CD14-positive monocyte (primary cell): Measurements from ENCODE around the gene MAP3K13. TPM values are rescaled to one million over a fixed set of nuclear protein-coding genes. Genes with fewer than 3 reads are reported as not detected.

Source experiments
- DNase-seq, 3 donors: peaks; one replicate each; pipeline ENCODE4 v3.0.0-alpha.2; 2011 to 2022
- H2AFZ ChIP-seq: 2 replicates; pipeline ENCODE4 v1.6.0; 2012; ENCODE audit warnings: mild to moderate bottlenecking, low read depth, low read length, inconsistent platforms; ENCODE audit not compliant: insufficient read depth, poor library complexity, severe bottlenecking
- H3K27ac ChIP-seq, 2 donors: 1 replicate in 1 of 2; 2 replicates in 1 of 2; pipeline ENCODE4 v1.5.1; 2012 to 2013; ENCODE audit warnings: low read length in 2 of 2, control low read depth in 1 of 2, inconsistent platforms in 1 of 2, low read depth in 1 of 2, mild to moderate bottlenecking in 1 of 2
- H3K27me3 ChIP-seq, 2 donors: one replicate each; pipeline versions ENCODE4 v1.6.0 to v1.6.1; 2011 to 2013; ENCODE audit warnings: low read length in 2 of 2; ENCODE audit not compliant: control insufficient read depth in 2 of 2, insufficient read depth in 2 of 2
- H3K36me3 ChIP-seq, 2 donors: replicated peaks in 1 of 2; 1 replicate in 1 of 2; 2 replicates in 1 of 2; pipeline versions ENCODE4 v1.5.1 to v1.6.1; 2012 to 2013; ENCODE audit warnings: low read length in 2 of 2, control low read depth in 1 of 2, inconsistent platforms in 1 of 2, mild to moderate bottlenecking in 1 of 2; ENCODE audit not compliant: insufficient read depth in 2 of 2, control insufficient read depth in 1 of 2
- H3K4me1 ChIP-seq, 2 donors: 1 replicate in 1 of 2; 2 replicates in 1 of 2; pipeline versions ENCODE4 v1.5.1 to v1.6.1; 2012 to 2013; ENCODE audit warnings: low read length in 2 of 2, control low read depth in 1 of 2, inconsistent platforms in 1 of 2, mild to moderate bottlenecking in 1 of 2, moderate library complexity in 1 of 2; ENCODE audit not compliant: insufficient read depth in 2 of 2, control insufficient read depth in 1 of 2
- H3K4me2 ChIP-seq: replicated peaks from 2 replicates; pipeline ENCODE3; 2012; ENCODE audit warnings: low read length, moderate library complexity, mild to moderate bottlenecking; ENCODE audit not compliant: poor library complexity, severe bottlenecking; ENCODE audit errors: extremely low read depth
- H3K4me3 ChIP-seq, 3 experiments: fragments of 200-600 bp in 1 of 3; sonication (generic) in 1 of 3; replicated peaks in 1 of 3; 1 replicate in 2 of 3; 2 replicates in 1 of 3; pipeline ENCODE4 v1.5.1; 2011 to 2013; ENCODE audit warnings: low read length in 3 of 3, mild to moderate bottlenecking in 3 of 3, control low read depth in 2 of 3, low read depth in 2 of 3, inconsistent platforms in 1 of 3, moderate library complexity in 1 of 3
- H3K79me2 ChIP-seq: 2 replicates; pipeline ENCODE4 v1.6.0; 2012; ENCODE audit warnings: mild to moderate bottlenecking, control low read depth, inconsistent platforms, low read length, moderate library complexity; ENCODE audit not compliant: insufficient read depth
- H3K9ac ChIP-seq: 2 replicates; pipeline ENCODE4 v1.6.0; 2017; ENCODE audit warnings: low read length, mild to moderate bottlenecking; ENCODE audit not compliant: insufficient read depth, poor library complexity, severe bottlenecking
- H3K9me3 ChIP-seq, 2 donors: replicated peaks in 1 of 2; 1 replicate in 1 of 2; 2 replicates in 1 of 2; pipeline versions ENCODE4 v1.5.1 to v1.6.1; 2012 to 2013; ENCODE audit warnings: low read length in 2 of 2, control low read depth in 1 of 2; ENCODE audit not compliant: control insufficient read depth in 1 of 2, insufficient read depth in 1 of 2
- H4K20me1 ChIP-seq: 2 replicates; pipeline ENCODE4 v1.6.0; 2012; ENCODE audit warnings: mild to moderate bottlenecking, low read length, control low read depth, moderate library complexity; ENCODE audit not compliant: insufficient read depth
- H3K27ac Mint-ChIP-seq, 7 donors: one replicate each; pipeline ENCODE4 v1.8.0; 2020; ENCODE audit warnings: mild to moderate bottlenecking in 7 of 7, mixed read lengths in 7 of 7, moderate library complexity in 6 of 7, inconsistent platforms in 2 of 7
- H3K27me3 Mint-ChIP-seq, 3 donors: one replicate each; pipeline ENCODE4 v1.8.0; 2021 to 2022; ENCODE audit warnings: low read depth in 3 of 3, mild to moderate bottlenecking in 3 of 3, mixed read lengths in 3 of 3, moderate library complexity in 3 of 3, inconsistent platforms in 1 of 3
- H3K36me3 Mint-ChIP-seq, 2 donors: one replicate each; pipeline ENCODE4 v1.8.0; 2020; ENCODE audit warnings: mixed read lengths in 2 of 2, inconsistent platforms in 1 of 2, mild to moderate bottlenecking in 1 of 2
- H3K4me1 Mint-ChIP-seq: one replicate; pipeline ENCODE4 v1.8.0; 2020; ENCODE audit warnings: mild to moderate bottlenecking, mixed read lengths
- H3K4me3 Mint-ChIP-seq, 2 donors: one replicate each; pipeline ENCODE4 v1.8.0; 2020; ENCODE audit warnings: mild to moderate bottlenecking in 2 of 2, mixed read lengths in 2 of 2, moderate library complexity in 1 of 2
- H3K9me3 Mint-ChIP-seq, 7 donors: one replicate each; pipeline ENCODE4 v1.8.0; 2020 to 2022; ENCODE audit warnings: mixed read lengths in 7 of 7, mild to moderate bottlenecking in 6 of 7, moderate library complexity in 6 of 7, inconsistent platforms in 2 of 7
- WGBS: methylation state at CpG from one replicate; pipeline ENCODE4 v1.1.5; 2013; ENCODE audit warnings: missing lambda C conversion rate; ENCODE audit not compliant: insufficient coverage; 5-methylcytosine and 5-hydroxymethylcytosine counted together
- intact Hi-C, 2 donors: fragments of 100-400 bp; cut with micrococcal nuclease; formaldehyde crosslinking; loops; one replicate each; pipeline versions ENCODE4 v1.15.0 to v1.15.1; 2023
- polyA plus RNA-seq, 3 donors: library from polyadenylated mRNA; depleted of rRNA in 1 of 3; unstranded in 2 of 3; stranded (reverse) in 1 of 3; fragments of 300-500 nt in 2 of 3; fragments of >200 nt in 1 of 3; fragmentation: Illumina TruSeq in 2 of 3; gene quantifications; 1 replicate in 2 of 3; 2 replicates in 1 of 3; pipeline ENCODE4 v1.2.3, GENCODE V29; 2012 to 2021
- TF ChIP-seq, protein P1 (sequence below): fragments of 200-600 bp; IDR thresholded peaks from one replicate; pipeline ENCODE4 v1.8.0; 2022; ENCODE audit warnings: antibody characterized with exemption, mild to moderate bottlenecking

MAP3K13 gene
- polyA plus RNA-seq, 3 donors: 5.0 to 34.2 (median 30.9) TPM

DNA sequence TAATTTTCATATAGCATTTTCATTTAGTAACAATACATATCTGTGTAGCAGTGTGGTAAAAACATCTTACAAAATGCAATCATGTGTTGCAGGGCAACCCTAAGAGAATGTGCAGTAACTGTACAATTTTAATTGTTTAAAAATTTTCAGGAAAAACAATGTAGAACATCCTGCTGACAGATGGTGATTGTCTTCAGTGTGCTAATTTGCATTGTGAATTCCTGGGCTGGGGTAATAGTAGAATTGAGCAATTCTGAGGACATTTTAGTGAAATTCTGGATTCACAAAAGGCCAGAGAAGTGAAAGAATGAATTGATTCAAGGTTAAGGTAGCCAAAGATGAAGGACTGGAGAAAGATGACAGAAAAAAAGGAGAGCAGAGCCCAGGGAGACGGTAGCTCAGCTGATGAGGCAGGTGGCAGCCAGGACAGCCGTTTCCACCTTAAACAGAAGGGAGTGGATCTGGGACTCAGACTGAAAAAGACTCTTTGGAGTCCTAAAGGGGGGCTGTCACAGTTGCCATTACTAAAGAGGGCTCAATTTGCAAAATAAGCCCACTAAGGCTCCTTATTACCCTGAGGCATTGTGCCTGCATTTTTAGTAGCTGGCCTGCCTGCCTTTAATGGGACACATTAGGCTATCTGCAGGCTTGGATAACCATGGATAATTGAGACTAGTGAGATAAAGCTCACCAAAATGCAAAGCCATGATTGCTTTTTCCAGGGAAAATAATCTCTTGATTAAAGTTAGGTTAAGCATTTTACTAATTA lies 8.6 kb downstream of the MAP3K13 start:
- H3K9ac ChIP-seq: no peak overlapping the region
- H3K4me3 ChIP-seq: no peak overlapping the region
- H3K27me3 ChIP-seq: peaks cover 9 to 10% of the 10 kb centered on the region in 2 donors
- H3K4me2 ChIP-seq: no peak overlapping the region
- Mint-ChIP-seq H3K27ac (no peak overlapping the region), H3K4me3 (peak overlapping the region in 1 of 2 donors; percentile 16), H3K9me3 (peaks cover 0 to 3% (median 0%) of the 10 kb centered on the region in 7 donors), H3K4me1 (no peaks in the 10 kb centered on the region), H3K27me3 (peaks cover 9 to 17% (median 13%) of the 10 kb centered on the region in 3 donors), H3K36me3 (no peaks in the 10 kb centered on the region)
- H3K36me3 ChIP-seq: no peaks in the 10 kb centered on the region
- DNase-seq: no peak
- 100% methylated on average over 1 of the region's 2 CpGs for WGBS
- no peak overlapping the region for H3K27ac ChIP-seq
- no peak overlapping the region for H2AFZ ChIP-seq
- no peaks in the 10 kb centered on the region for H4K20me1 ChIP-seq
- H3K4me1 ChIP-seq: no peaks in the 10 kb centered on the region
- TF ChIP-seq, protein P1, sequence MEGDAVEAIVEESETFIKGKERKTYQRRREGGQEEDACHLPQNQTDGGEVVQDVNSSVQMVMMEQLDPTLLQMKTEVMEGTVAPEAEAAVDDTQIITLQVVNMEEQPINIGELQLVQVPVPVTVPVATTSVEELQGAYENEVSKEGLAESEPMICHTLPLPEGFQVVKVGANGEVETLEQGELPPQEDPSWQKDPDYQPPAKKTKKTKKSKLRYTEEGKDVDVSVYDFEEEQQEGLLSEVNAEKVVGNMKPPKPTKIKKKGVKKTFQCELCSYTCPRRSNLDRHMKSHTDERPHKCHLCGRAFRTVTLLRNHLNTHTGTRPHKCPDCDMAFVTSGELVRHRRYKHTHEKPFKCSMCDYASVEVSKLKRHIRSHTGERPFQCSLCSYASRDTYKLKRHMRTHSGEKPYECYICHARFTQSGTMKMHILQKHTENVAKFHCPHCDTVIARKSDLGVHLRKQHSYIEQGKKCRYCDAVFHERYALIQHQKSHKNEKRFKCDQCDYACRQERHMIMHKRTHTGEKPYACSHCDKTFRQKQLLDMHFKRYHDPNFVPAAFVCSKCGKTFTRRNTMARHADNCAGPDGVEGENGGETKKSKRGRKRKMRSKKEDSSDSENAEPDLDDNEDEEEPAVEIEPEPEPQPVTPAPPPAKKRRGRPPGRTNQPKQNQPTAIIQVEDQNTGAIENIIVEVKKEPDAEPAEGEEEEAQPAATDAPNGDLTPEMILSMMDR: no peak
- intact Hi-C loops: no loop called here
- H3K79me2 ChIP-seq: no peaks in the 10 kb centered on the region
- no peaks in the 10 kb centered on the region for H3K9me3 ChIP-seq

DNA sequence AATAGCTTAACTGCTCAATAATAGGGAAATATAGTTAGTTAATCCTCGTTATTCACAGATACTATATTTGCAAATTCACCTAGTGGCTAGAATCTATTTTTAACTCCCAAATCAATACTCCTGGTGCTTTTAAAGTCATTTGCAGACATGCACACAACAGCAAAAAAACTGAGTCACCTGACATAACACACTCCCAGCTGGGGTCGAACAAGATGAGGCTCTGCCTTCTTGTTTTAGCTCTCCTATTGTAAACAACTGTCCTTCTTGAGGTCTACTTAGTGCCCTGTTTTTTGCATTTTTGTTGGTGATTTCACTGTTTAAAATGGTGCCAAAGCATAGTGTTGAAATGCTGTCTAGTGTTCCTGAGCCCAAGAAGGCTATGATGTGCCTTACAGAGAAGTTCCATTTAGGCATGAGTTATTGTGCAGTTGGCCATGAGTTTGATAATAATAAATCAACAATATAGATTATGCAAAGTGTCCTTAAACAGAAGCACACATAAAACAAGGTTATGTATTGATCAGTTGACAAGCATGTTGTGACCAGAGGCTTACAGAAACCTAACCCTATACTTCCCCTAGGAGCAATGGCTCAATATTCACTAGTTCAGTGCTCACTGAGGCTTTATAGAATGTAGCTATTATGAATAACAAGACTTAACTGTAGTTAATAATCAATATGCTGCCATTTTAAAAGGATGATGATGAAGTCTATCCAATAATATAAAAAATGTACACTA lies 18.6 kb downstream of the MAP3K13 start:
- no peak overlapping the region for H3K9ac ChIP-seq
- TF ChIP-seq, protein P1: no peak
- no peaks in the 10 kb centered on the region for H3K4me1 ChIP-seq
- no peaks in the 10 kb centered on the region for H3K36me3 ChIP-seq
- no CpG with 5 or more reads among the region's 2 CpGs for WGBS
- no peak overlapping the region for H3K4me3 ChIP-seq
- no peaks in the 10 kb centered on the region for H3K9me3 ChIP-seq
- no peaks in the 10 kb centered on the region for H3K27me3 ChIP-seq
- H4K20me1 ChIP-seq: no peaks in the 10 kb centered on the region
- H3K9me3 Mint-ChIP-seq: peaks cover 0 to 7% (median 4%) of the 10 kb centered on the region in 7 donors
- H3K4me2 ChIP-seq: no peak overlapping the region
- DNase-seq: no peak
- peaks cover 2 to 4% (median 3%) of the 10 kb centered on the region in 3 donors for H3K27me3 Mint-ChIP-seq
- no peaks in the 10 kb centered on the region for H3K36me3 Mint-ChIP-seq
- no peaks in the 10 kb centered on the region for H3K79me2 ChIP-seq
- H3K27ac ChIP-seq: no peak overlapping the region
- H2AFZ ChIP-seq: no peak overlapping the region
- intact Hi-C loops: no loop called here
- no peak overlapping the region for H3K4me3 Mint-ChIP-seq
- no peaks in the 10 kb centered on the region for H3K4me1 Mint-ChIP-seq
- H3K27ac Mint-ChIP-seq: no peak overlapping the region
